ENCODE data around the gene PINK1. TPM values are rescaled to one million over a fixed set of nuclear protein-coding genes. Genes with fewer than 3 reads are reported as not detected.
A peak's percentile ranks its signal among the peaks of the same experiment; 100 is the strongest.
"Not testable (repeated sequence)": the region's sequence is repeated elsewhere in the genome, so short reads cannot be mapped to it uniquely, and the experiment has no call there.

PINK1 gene
- 115 and 127 TPM in 2 replicates for total RNA-seq
- 130 TPM for polyA plus RNA-seq (2012)

DNA sequence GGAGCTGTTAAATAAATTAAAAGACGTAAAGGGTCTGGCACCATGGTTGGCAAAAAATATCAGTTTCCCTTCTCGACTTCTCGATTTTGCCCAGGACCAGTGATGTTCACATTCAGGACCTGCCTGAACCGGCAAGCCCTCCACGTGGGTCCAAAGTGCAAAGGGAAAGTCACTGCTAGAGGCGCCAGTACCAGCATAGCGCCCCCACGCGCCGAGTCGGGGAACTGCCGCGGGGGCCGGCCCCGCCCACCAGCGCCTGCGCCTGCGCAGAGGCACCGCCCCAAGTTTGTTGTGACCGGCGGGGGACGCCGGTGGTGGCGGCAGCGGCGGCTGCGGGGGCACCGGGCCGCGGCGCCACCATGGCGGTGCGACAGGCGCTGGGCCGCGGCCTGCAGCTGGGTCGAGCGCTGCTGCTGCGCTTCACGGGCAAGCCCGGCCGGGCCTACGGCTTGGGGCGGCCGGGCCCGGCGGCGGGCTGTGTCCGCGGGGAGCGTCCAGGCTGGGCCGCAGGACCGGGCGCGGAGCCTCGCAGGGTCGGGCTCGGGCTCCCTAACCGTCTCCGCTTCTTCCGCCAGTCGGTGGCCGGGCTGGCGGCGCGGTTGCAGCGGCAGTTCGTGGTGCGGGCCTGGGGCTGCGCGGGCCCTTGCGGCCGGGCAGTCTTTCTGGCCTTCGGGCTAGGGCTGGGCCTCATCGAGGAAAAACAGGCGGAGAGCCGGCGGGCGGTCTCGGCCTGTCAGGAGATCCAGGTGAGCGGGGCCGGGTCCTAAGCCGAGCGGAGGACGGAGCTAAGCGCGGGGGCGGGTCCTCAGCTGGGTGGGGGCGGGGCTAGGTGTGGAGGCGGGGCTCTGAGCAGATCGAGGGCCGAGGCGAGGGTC lies at the start of gene PINK1:
Gene PINK1 (plus strand): TSS at position 269 of the 875 bp plus-strand sequence. CDS start 91 bp downstream, at position 360.
- DNase-seq (ENCODE audit: low read depth), result peak; percentile 77

DNA sequence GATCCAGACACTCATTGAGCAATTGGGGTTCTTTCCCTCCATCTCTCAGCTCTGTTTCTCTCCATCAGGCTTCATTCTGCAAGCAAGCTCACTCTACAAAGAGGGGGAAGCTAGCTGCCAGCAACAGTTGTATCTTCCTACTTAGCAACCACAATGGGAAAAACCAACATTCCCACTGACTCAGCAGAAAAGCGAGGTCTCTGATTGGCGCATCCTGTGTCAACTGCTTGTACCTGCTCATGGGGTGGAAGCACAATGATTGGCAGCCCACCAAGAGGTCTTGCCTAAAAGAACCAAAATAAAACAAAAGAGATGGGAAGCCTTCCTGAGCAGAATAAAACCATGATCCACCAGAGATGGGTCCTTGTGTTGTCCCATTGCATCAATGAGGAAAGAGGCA lies 48.4 kb upstream of the PINK1 start:
- peak; percentile 50 for DNase-seq (ENCODE audit: low read depth)

DNA sequence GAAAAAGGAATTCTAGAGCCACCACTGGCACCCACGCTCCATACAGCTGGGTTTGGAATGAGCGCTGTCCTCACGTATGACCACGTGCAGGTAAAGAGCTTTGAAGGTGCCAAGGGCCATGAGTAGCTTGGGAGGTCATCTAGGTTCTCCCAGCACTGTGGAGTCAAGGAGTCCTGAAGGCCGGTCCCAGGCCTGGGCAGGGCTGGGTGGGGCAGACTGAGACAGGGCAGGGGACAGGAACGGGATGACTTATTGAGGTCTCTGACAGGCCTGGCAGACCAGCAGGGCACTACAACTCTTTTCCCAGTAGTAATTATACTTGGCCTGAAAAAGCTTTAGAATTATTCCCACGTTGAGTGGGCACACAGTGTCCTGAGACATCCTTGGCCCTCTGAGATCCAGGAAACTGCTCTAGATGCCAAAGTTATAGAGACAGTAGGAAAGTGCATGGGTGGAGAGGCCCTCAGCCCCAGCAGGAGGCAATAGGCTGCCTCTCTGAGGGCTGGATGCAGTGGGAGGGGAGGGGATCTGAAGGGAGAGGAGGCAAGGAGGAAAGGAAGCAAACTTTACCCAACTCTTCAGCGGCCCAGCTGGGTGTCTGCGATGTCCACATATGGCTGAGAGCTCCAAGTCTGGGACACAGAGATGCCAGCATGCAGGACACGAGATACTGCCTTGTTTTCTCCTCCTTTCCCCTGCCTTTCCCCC lies 46.2 kb upstream of the PINK1 start:
- no peak for DNase-seq (ENCODE audit: low read depth)

DNA sequence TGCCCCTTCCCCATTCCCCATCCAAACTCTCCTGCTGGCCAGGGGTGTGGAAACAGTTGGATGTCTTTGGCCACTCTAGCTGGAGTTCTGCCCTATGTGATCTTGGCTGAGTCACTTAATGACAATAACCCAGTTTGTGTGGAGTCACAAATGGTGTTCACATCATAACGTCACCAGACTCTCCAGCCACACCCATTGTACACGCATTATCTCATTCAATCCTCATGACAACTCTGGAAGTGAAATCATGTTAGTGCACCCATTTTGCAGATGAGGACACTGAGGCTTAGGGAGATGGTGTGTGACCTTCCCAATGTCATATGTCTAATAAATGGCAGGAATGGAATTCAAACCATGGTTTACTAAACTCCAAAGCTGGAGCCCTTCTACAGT lies 45.6 kb upstream of the PINK1 start:
- no peak for DNase-seq (ENCODE audit: low read depth)

DNA sequence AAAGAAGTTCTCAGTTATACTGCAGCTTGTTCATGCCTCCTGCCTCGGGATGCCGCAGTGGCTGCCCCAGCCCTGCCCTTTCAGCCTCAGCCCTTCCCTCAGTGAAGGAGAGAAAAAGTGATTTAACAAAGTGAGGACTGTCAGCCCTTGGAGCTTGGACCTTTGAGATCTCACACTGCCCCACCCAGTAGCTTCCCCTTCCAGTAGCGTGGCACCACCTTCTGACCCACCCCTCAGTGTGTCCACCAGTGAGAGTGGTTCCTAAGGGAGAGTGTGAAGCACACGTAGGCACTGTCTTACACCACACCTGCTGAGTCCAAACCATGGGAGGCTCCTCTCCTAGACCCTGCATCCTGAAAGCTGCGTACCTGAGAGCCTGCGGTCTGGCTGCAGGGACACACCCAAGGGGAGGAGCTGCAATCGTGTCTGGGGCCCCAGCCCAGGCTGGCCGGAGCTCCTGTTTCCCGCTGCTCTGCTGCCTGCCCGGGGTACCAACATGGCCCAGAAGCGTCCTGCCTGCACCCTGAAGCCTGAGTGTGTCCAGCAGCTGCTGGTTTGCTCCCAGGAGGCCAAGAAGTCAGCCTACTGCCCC lies 44.5 kb upstream of the PINK1 start, which contains the start of gene CDA:
Gene CDA (plus strand): TSS at position 464 of the 592 bp plus-strand sequence. CDS start 33 bp downstream, at position 497.
- no peak for DNase-seq (ENCODE audit: low read depth)

DNA sequence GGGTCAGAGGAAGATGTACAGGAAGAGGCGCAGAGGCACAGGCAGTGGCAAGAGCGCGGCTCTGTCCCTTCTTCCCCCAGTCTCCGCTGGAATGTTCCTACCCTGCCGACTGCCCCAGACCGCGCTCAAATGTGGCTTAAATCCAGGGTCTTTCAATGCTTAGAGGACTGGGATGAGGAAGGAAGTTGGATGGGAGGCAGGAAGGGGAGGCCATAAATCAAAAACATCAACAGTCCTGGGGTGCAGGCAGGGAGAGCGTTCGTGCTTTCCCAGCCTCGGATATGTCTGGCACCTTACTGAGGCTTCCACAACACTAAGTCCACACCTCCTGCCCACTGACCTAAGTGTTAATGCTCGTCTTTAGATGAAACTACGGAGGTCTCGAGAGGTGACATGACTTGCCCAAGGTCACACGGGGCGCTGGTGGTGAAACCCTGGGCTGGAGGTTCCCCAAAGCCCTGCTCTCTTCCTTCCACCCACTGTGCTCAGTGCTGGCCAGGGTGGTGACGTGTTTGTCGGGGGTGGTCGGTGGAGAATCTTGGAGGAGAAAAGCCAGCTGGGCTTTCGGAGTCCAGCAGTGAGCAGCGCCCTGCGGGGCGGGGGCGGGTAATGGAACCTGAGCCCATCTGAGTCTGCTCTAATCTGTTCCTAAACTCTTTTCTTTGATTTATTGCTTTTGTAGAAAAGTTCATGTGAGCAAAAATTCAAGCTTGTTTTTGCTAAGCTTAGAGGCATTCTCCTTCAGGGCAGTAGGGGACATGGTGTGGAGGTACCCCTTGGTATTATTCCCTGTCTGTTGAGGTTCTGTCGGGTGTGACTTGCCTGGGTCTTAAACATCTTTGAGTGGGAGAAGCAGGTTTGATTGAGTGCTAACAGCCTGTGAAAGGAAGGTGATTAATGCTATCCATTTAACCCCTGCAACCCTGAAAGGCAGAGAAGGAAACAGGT lies 43.7 kb upstream of the PINK1 start:
- DNase-seq (ENCODE audit: low read depth), result no peak

DNA sequence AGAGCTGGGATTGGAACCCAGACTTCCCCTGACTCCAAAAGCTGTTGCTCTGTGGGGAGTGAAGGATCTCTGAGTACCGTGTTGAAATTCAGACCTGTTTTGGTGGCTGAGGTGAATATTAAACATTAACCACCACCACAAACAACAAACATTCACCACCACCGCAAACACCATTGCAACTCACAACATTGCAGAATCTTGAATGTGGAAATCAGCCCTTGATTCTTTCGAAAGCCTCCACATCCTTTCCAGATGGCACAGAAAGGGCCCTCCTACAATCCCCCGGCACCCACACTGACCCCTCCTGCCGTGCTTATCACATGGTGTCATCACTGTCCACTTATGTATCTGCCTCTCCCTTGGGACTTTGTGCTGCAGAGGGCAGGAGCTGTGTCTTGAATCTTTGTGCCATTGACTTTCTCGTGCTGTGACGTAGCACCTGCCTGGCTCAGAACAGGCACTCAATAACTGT lies 42.9 kb upstream of the PINK1 start:
- DNase-seq (ENCODE audit: low read depth), result no peak

DNA sequence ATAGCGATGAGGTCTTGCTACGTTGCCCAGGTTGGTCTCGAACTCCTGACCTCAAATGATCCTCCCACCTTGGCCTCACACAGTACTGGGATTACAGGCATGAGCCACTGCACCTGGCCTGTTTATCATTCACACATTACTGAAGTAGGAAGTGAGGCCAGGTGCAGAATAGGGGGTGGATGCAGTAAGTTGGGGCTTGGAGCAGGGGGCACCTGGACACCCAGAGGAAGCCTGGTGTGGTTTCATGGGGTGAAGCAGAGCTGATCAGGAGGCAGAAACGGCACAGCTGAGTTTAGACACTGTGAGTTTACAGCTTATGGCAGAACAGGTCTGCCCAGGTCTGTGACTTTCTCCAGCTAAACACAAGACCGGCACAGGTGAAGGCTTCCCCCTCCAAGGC lies 39.5 kb upstream of the PINK1 start:
- no peak for DNase-seq (ENCODE audit: low read depth)

DNA sequence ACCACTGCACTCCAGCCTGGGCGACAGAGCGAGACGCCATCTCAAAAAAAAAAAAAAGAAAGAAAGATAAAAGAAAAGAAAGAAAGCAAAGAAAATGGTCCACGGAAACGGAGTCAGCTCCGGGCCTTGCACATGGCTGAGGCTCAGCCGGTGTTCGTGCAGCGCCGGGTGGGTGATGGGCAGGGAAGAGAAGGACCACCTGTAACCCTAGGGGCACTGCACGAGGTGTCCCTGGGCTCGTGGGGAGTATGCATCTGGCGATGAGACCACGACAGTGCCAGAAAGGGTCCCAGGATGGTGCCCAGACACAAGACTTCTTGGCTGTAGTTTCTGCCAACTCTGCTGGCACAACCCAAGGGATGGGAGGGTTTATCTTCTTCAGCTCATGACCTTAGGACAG lies 38.5 kb upstream of the PINK1 start:
- no peak for DNase-seq (ENCODE audit: low read depth)

DNA sequence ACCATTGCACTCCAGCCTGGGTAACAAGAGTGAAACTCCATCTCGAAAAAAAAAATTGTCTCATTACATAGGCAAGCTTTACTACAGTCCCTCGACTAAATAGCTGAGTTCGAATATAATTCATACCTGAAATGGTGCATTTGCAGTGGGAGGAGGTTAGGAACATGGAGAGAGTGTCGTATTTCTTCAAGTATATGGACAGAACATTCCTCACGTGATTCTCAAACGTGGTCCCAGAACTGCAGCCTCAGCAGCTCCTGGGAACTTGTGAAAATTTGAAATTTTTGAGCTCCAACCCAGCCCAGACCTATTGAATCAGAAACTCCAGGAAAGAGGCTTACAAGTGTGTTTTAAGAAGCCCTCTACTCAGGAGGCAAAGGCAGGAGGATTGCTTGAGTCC lies 37.2 kb upstream of the PINK1 start:
- DNase-seq (ENCODE audit: low read depth), result no peak

DNA sequence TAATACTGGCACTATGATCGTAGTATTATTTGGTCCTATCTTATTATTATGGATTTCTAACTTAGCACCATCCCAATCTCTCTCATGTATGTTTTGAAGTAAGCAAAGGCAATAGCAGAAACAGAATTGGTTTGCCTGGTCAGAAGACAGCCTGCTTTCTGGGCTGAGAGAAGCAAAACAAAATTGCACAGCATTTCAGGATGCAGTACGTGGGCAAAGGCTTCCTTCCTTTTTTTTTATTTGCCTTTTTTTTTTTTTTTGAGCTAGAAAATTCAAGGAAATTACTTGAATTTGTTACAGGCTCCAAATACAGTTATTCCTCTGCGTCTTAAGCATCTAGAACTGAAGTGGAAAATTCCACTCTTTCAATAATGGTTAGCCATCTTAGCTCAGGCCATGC lies 35.6 kb upstream of the PINK1 start:
- DNase-seq (ENCODE audit: low read depth), result no peak

DNA sequence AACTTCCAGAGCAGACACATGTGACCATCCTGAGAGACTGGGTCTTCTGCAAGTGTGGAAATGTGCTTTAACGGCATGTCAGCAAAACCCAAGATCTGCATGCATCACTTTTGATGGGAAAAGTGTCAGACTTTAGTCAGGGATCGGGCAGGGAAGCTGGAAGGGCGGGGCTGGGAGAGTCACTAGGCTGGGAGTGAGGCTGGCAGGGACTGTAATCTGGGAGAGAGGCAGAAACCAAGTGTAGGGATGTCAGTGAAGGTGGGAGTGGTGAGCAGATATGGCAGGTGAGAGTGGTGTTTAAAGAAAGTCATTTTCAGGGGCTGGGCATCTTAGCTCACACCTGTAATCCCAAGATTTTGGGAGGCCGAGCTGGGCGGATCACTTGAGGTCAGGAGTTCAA lies 33.1 kb upstream of the PINK1 start:
- no peak for DNase-seq (ENCODE audit: low read depth)

DNA sequence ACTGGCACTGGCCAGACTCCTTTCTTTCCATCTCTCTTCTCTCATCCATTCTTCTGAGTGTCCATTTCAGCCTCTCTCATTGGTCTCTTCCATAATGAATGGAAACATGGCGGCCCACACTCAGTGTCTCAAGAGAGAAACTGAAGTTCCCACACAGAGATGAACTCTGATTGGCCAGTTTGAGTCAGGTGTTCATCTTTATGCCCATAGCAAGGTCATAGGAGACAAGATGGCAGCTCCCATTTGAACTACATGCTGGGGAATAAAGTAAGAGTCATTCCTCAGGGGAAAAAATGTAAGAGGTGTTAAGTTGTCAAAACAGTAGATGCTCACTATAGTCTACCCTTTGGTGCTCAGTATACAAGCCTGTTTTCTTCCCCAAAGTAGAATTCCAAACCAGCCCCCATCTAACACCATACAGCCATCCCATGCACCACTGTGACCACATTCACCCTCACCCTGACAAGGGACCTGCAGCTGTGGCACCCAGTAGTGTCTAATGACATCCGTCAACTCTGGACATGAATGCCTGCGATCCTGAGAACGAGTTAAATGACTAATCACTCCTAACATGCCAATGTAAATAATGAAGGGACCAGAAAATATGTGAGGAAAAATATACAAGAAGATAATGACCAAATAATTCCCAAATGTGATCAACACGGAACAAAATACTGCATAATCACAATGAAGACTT lies 32.0 kb upstream of the PINK1 start:
- DNase-seq (ENCODE audit: low read depth), result no peak

DNA sequence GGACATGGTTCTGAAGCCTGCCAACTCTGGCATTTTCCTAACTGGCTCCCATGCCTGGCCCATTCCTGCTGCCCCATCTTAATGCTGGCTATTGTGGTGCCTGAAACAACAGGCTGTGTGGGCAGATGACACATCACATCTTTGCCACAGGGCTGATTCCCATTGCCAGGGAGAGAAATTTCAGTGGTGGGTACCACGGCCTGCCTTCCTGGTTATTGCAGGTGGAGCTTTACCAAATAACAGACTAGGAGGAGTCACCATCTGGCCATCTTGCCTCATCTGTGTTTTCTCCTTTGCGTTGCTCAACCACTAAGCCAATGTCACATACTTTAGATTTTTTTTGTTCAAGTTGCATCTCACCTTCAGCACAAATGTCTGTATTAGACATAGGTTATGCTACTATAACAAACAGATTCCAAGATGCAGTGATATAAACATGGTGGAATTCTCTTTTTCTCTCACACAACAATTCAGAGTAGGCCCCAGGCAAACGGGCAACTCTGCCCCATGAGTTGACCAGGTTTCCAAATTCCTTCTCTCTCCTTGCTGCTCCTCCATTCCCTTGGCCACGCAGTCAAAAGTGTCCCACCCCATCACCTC lies 30.3 kb upstream of the PINK1 start:
- DNase-seq (ENCODE audit: low read depth), result peak; percentile 51

DNA sequence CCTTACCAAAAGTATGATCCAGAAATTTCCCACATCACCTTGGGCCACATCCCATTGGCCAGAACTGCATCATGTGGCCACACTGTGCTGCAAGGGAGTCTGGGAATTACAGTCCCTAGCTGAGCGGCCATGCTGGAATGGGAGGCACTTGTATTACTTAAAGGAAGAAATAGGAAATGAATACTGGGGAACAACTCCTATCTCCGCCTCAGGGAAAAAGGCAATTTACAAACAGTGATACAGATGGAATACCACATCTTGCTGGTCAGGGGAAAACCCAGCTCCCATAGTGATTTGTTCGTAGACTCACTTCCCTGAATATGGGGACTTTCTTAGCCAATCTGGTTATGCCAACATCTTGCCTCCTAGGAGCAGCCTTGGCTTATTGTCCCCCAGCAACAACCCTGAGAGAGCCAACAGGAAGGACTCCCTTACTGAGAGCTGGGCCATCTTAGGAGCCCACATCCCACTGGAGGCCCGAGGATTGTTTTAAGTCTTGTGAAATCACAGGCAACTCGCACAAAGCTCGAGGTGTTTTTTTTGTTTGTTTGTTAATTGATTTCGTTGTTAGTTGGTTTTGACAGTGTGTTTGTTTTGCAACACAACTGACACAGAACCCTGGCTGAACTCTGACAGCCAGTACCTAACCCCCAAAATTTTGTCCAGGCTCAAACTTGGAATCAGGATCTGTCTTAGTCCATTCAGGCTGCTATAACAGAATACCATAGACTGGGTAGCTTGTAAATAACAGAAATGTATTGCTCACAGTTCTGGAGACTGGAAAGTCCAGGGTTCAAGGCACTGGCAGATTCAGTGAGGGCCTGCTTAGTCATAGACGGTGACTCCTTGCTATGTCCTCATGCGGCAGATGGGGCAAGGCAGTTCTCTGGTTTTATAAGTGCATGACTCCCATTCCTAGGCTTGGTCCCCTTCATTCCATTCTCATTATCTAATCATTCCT lies 29.5 kb upstream of the PINK1 start:
- peak; percentile 66 for DNase-seq (ENCODE audit: low read depth)

DNA sequence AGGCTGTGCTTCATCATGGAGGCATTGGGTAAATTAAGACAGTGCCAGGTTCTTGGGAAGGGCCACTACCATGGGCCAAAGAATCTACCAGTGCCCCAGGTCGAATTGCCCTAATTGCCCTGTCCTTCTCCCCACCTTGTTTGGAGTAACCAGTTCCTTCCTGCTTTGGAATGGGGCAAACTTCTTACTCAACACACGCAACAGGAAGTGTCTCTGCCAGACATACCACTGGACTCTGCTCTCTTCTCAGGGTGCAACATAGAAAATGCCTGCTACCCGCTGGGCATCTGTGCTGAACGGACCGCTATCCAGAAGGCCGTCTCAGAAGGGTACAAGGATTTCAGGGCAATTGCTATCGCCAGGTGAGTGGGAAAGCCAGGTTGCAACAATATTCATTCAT lies 28.6 kb upstream of the PINK1 start:
- DNase-seq (ENCODE audit: low read depth), result no peak

DNA sequence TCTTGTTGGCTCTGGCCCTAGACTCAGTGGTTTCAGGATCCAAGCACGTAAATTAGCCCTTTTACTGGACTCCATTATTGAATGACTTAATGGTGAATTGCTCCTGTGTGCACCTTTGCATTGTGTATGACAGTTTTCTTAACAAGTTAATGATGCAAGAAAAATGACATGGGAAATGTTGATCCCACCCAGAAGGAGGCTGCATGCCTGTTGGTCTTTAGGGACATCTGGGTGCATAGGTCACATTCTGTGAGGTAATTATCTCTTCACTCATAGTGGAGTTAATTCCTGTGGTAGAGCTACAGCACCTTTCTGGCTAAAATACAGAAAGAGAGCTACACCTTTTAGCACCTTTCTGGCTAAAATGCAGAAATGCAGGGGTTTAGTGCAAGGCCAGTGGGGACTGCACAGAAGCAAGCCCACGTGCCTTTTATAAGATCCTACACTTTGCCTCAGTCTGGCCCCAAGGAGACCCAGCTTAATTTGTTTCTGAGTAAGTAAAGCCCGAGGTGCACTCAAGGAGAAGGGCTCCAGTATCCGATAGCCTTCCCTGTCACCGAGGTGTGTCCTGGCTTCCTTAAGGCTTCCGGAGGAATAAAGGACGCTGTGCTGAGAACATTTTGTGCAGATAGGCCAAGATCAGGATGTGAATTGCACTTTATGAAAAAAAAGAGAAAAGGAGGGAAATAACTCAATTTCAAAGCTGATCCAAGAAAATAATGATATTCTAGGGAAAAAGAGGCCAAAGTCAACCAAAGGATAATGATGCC lies 26.3 kb upstream of the PINK1 start:
- not testable (repeated sequence) for DNase-seq (ENCODE audit: low read depth)

DNA sequence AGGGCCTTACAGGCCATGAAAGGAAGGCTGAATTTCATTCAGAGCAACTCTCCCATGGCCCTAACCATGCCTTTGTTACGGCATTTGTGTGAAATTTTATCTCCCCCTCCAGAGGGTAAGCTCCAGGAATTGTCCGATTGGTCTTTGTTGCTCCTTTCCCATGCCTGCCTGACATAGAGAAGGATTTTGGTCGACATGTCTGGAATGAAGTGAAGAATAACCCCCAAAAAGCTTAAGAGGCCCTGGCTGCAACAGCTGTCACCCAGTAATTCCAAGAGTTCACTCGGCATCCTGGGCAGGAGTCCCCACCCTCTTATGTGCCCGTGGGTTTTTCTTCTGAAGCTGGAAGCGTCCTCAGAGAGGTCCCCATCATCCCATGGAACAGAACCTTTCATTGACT lies 23.7 kb upstream of the PINK1 start:
- DNase-seq (ENCODE audit: low read depth), result peak; percentile 59

All from myocyte (in vitro differentiated cells).